ENCODE data around the gene EGFL8.
"Not testable (repeated sequence)": the region's sequence is repeated elsewhere in the genome, so short reads cannot be mapped to it uniquely, and the experiment has no call there.

EGFL8 gene

GRCh38 chr6:32195902-32196681 is 31.7 kb downstream of the EGFL8 start:
- DNase-seq (ENCODE audit: low read depth), result peak; percentile 42

GRCh38 chr6:32196682-32197616 is 32.6 kb downstream of the EGFL8 start:
- DNase-seq (ENCODE audit: low read depth), result no peak

- DNase-seq (ENCODE audit: low read depth), result no peak
Measured at GRCh38 chr6:32198345-32198696, 33.9 kb downstream of the EGFL8 start.

- DNase-seq (ENCODE audit: low read depth), result no peak
Measured at GRCh38 chr6:32198866-32199265, 34.5 kb downstream of the EGFL8 start.

GRCh38 chr6:32200711-32201475 is 36.5 kb downstream of the EGFL8 start:
- no peak for DNase-seq (ENCODE audit: low read depth)

GRCh38 chr6:32202186-32202585 is 37.8 kb downstream of the EGFL8 start:
- DNase-seq (ENCODE audit: low read depth), result no peak

GRCh38 chr6:32203426-32204267 is 39.3 kb downstream of the EGFL8 start:
- no peak for DNase-seq (ENCODE audit: low read depth)

- DNase-seq (ENCODE audit: low read depth), result no peak
Measured at GRCh38 chr6:32204268-32204715, 39.9 kb downstream of the EGFL8 start.

GRCh38 chr6:32208996-32209395 is 44.6 kb downstream of the EGFL8 start:
- no peak for DNase-seq (ENCODE audit: low read depth)

GRCh38 chr6:32210191-32210601 is 45.8 kb downstream of the EGFL8 start:
- no peak for DNase-seq (ENCODE audit: low read depth)

GRCh38 chr6:32211432-32211831 is 47.0 kb downstream of the EGFL8 start:
- not testable (repeated sequence) for DNase-seq (ENCODE audit: low read depth)

GRCh38 chr6:32212076-32212760 is 47.8 kb downstream of the EGFL8 start:
- no peak for DNase-seq (ENCODE audit: low read depth)

- DNase-seq (ENCODE audit: low read depth), result no peak
Measured at GRCh38 chr6:32213649-32214048, 49.3 kb downstream of the EGFL8 start.

- no peak for DNase-seq (ENCODE audit: low read depth)
Measured at GRCh38 chr6:32214126-32214525, 49.7 kb downstream of the EGFL8 start.

GRCh38 chr6:32215617-32216016 is 51.2 kb downstream of the EGFL8 start:
- no peak for DNase-seq (ENCODE audit: low read depth)

GRCh38 chr6:32216285-32216684 is 51.9 kb downstream of the EGFL8 start:
- no peak for DNase-seq (ENCODE audit: low read depth)

GRCh38 chr6:32216998-32217397 is 52.6 kb downstream of the EGFL8 start:
- no peak for DNase-seq (ENCODE audit: low read depth)

Measured in stimulated activated CD8-positive, alpha-beta memory T cell treated with anti-CD3 and anti-CD28 coated beads, Interleukin-15, amount 100 ng/mL, for 24 hours (primary cell).